ENCODE results near the gene CMYA5.

DNA sequence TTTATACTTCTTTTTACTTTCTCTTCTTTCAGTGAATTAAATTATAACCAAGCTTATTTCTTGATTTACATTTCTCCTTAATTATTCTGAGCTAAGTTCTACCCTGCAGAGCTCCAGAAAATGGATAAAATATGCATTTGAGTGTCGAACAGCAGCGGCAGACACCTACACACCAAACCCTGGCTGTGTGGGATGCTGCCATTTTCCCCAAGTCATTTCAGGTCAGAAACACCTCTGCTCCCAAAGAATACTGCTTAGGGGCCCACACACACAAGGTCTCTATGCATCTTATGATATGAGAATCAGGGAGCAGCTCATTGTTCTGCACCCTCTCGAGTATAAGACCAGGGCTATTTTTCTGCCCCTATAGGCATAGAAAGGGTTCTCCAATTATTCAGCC is 122.3 kb downstream of the CMYA5 start:
- TF ChIP-seq, protein P1, sequence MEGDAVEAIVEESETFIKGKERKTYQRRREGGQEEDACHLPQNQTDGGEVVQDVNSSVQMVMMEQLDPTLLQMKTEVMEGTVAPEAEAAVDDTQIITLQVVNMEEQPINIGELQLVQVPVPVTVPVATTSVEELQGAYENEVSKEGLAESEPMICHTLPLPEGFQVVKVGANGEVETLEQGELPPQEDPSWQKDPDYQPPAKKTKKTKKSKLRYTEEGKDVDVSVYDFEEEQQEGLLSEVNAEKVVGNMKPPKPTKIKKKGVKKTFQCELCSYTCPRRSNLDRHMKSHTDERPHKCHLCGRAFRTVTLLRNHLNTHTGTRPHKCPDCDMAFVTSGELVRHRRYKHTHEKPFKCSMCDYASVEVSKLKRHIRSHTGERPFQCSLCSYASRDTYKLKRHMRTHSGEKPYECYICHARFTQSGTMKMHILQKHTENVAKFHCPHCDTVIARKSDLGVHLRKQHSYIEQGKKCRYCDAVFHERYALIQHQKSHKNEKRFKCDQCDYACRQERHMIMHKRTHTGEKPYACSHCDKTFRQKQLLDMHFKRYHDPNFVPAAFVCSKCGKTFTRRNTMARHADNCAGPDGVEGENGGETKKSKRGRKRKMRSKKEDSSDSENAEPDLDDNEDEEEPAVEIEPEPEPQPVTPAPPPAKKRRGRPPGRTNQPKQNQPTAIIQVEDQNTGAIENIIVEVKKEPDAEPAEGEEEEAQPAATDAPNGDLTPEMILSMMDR (IDR thresholded peaks at IDR 0.05 in 2 of 3, conservative IDR thresholded peaks at IDR 0.05 in 1 of 3; ENCODE audit: borderline replicate concordance in 1 of 3, insufficient read depth in 1 of 3, low read depth in 2 of 3, low read length in 2 of 3) = no peak
- TF ChIP-seq, protein P2, sequence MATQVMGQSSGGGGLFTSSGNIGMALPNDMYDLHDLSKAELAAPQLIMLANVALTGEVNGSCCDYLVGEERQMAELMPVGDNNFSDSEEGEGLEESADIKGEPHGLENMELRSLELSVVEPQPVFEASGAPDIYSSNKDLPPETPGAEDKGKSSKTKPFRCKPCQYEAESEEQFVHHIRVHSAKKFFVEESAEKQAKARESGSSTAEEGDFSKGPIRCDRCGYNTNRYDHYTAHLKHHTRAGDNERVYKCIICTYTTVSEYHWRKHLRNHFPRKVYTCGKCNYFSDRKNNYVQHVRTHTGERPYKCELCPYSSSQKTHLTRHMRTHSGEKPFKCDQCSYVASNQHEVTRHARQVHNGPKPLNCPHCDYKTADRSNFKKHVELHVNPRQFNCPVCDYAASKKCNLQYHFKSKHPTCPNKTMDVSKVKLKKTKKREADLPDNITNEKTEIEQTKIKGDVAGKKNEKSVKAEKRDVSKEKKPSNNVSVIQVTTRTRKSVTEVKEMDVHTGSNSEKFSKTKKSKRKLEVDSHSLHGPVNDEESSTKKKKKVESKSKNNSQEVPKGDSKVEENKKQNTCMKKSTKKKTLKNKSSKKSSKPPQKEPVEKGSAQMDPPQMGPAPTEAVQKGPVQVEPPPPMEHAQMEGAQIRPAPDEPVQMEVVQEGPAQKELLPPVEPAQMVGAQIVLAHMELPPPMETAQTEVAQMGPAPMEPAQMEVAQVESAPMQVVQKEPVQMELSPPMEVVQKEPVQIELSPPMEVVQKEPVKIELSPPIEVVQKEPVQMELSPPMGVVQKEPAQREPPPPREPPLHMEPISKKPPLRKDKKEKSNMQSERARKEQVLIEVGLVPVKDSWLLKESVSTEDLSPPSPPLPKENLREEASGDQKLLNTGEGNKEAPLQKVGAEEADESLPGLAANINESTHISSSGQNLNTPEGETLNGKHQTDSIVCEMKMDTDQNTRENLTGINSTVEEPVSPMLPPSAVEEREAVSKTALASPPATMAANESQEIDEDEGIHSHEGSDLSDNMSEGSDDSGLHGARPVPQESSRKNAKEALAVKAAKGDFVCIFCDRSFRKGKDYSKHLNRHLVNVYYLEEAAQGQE (IDR thresholded peaks at IDR 0.05; ENCODE audit: low read depth) = no peak
- TF ChIP-seq POLR2A (IDR thresholded peaks at IDR 0.05; ENCODE audit: borderline replicate concordance, extremely low read depth, insufficient read depth, insufficient read length) (no peak), ZNF274 (IDR thresholded peaks at IDR 0.05; ENCODE audit: low read depth, low read length) (no peak)

Measured in HCT116 (cell line).